GF-D8 (cell line): ENCODE measurements around the gene EPGN.
"Not testable (repeated sequence)": the region's sequence is repeated elsewhere in the genome, so short reads cannot be mapped to it uniquely, and the experiment has no call there.

Experiments used
- DNase-seq: peaks from one replicate; lab custom pipeline; 2025; lab: John Stamatoyannopoulos, UW

Gene EPGN

GRCh38 chr4:74340421-74340820 lies 32.2 kb downstream of the EPGN start:
- not testable (repeated sequence) for DNase-seq

GRCh38 chr4:74344031-74344430 lies 35.8 kb downstream of the EPGN start:
- no peak for DNase-seq

- no peak for DNase-seq
Observed at GRCh38 chr4:74353858-74354257, 45.6 kb downstream of the EPGN start.

- no peak for DNase-seq
Observed at GRCh38 chr4:74357965-74358364, 49.7 kb downstream of the EPGN start.

- no peak for DNase-seq
Observed at GRCh38 chr4:74361671-74362070, 53.4 kb downstream of the EPGN start.

GRCh38 chr4:74362347-74362746 lies 54.1 kb downstream of the EPGN start:
- no peak for DNase-seq

GRCh38 chr4:74364256-74364651 lies 56.0 kb downstream of the EPGN start:
- no peak for DNase-seq

GRCh38 chr4:74364652-74365491 lies 56.6 kb downstream of the EPGN start, which contains the start of gene EREG:
TSS of gene EREG (plus strand) at chr4:74365145. CDS start at chr4:74365309, 164 bp downstream.
- no peak for DNase-seq

- DNase-seq, result no peak
Observed at GRCh38 chr4:74365761-74366160, 57.5 kb downstream of the EPGN start.
